ENCODE measurements around the gene ASIC4.

Gene ASIC4

DNA sequence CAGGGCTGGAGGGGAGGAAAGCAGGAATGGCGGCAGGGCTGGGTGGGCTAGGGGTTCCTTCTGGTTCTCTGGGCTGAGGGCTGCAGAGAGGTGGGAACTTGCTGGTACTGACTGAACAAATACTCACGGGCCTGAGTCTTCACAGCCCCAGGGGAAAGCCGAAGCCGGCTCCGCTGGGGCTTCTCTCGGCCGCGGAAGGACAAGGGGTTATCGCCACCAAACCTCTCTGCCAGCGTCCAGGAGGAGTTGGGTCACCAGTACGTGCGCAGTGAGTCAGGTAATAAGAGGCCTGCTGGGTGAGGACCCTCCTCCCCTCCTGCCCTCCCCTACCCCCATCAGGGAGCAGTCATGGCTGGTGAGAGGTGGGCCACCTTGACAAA lies 29.1 kb upstream of the ASIC4 start:
- Histone ChIP-seq H2AFZ (ENCODE audit: low read depth, low read length) (no peak overlapping the region), H3K4me3 (ENCODE audit: low read length) (no peak overlapping the region), H3K36me3 (ENCODE audit: insufficient read depth, low read length) (no peaks in the 10 kb centered on the region), H3K27me3 (ENCODE audit: insufficient read depth, low read length) (peaks cover 61% of the 10 kb centered on the region), H3K4me1 (ENCODE audit: insufficient read depth, low read length) (peaks cover 17% of the 10 kb centered on the region), H3K9me3 (ENCODE audit: low read length) (no peaks in the 10 kb centered on the region)

DNA sequence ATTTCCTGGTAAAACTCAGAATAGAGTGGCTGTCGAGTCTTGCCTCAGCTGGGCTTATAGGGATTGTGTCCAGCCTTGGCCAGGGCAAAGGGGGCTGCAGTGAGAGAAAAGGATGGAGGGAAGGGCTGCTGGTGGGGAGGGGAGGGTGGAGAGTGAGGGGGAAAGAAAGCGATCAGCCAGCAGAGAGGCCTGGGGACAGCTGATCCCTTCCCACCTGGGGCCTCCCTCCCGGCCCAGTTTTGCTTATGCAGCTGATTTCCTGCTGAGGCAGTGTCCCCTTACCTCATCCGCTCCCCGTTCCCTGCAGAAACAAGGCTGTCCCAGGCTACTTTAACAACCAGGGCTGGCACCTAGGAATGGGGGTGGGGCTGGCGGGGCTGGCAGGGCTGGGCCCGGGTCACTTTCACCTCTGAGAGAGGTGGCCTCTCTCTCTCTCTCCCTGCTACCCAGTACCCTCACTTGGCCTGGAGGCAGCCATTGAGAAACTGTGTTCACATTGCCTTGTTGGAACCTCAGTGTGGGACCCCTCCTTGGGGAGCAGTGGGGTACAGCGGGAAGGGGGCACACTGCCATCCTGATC lies 27.8 kb upstream of the ASIC4 start:
- peaks cover 61% of the 10 kb centered on the region for H3K27me3 ChIP-seq (ENCODE audit: insufficient read depth, low read length)
- peaks cover 17% of the 10 kb centered on the region for H3K4me1 ChIP-seq (ENCODE audit: insufficient read depth, low read length)
- no peaks in the 10 kb centered on the region for H3K36me3 ChIP-seq (ENCODE audit: insufficient read depth, low read length)
- H3K9me3 ChIP-seq (ENCODE audit: low read length): no peaks in the 10 kb centered on the region
- H3K4me3 ChIP-seq (ENCODE audit: low read length): no peak overlapping the region
- no peak overlapping the region for H2AFZ ChIP-seq (ENCODE audit: low read depth, low read length)

DNA sequence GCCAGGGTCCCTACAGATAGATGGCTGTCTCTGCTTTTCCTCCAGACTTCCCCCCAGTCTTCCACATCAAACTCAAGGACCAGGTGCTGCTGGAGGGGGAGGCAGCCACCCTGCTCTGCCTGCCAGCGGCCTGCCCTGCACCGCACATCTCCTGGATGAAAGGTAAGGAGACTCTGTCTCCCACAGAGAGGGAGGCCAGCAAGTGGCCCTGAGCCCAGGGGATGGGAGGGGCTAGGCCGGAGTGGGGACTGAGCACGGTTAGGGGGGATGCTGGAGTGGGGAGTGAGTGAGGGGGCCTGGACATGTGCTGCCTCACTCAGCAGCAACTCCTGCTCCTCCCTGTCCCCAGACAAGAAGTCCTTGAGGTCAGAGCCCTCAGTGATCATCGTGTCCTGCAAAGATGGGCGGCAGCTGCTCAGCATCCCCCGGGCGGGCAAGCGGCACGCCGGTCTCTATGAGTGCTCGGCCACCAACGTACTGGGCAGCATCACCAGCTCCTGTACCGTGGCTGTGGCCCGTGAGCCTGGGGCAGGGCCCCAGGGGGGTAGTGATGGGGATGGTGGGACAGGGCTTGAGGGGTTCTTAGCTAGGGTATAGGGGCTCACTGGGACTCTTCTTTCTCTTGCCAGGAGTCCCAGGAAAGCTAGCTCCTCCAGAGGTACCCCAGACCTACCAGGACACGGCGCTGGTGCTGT lies 26.0 kb upstream of the ASIC4 start:
- H3K36me3 ChIP-seq (ENCODE audit: insufficient read depth, low read length): no peaks in the 10 kb centered on the region
- peaks cover 62% of the 10 kb centered on the region for H3K27me3 ChIP-seq (ENCODE audit: insufficient read depth, low read length)
- peaks cover 17% of the 10 kb centered on the region for H3K4me1 ChIP-seq (ENCODE audit: insufficient read depth, low read length)
- no peak overlapping the region for H3K4me3 ChIP-seq (ENCODE audit: low read length)
- no peaks in the 10 kb centered on the region for H3K9me3 ChIP-seq (ENCODE audit: low read length)
- no peak overlapping the region for H2AFZ ChIP-seq (ENCODE audit: low read depth, low read length)

DNA sequence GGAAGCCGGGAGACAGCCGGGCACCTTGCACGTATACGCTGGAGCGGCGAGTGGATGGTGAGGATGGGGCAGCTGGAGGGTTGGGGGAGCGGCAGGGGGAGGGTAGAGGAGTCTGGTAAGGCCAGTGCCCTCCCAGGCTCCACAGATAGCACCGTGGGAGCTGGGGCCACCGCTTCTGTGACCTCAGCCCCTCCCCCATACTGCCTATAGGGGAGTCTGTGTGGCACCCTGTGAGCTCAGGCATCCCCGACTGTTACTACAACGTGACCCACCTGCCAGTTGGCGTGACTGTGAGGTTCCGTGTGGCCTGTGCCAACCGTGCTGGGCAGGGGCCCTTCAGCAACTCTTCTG lies 25.5 kb upstream of the ASIC4 start:
- peaks cover 17% of the 10 kb centered on the region for H3K4me1 ChIP-seq (ENCODE audit: insufficient read depth, low read length)
- H3K27me3 ChIP-seq (ENCODE audit: insufficient read depth, low read length): peaks cover 64% of the 10 kb centered on the region
- H3K36me3 ChIP-seq (ENCODE audit: insufficient read depth, low read length): no peaks in the 10 kb centered on the region
- H3K9me3 ChIP-seq (ENCODE audit: low read length): no peaks in the 10 kb centered on the region
- H3K4me3 ChIP-seq (ENCODE audit: low read length): no peak overlapping the region
- no peak overlapping the region for H2AFZ ChIP-seq (ENCODE audit: low read depth, low read length)

- Histone ChIP-seq H3K27me3 (ENCODE audit: insufficient read depth, low read length) (peaks cover 62% of the 10 kb centered on the region), H2AFZ (ENCODE audit: low read depth, low read length) (no peak overlapping the region), H3K4me3 (ENCODE audit: low read length) (no peak overlapping the region), H3K4me1 (ENCODE audit: insufficient read depth, low read length) (peaks cover 12% of the 10 kb centered on the region), H3K36me3 (ENCODE audit: insufficient read depth, low read length) (no peaks in the 10 kb centered on the region), H3K9me3 (ENCODE audit: low read length) (no peaks in the 10 kb centered on the region)
Observed at GRCh38 chr2:219489315-219489714, 25.0 kb upstream of the ASIC4 start.

GRCh38 chr2:219490186-219490585 lies 24.1 kb upstream of the ASIC4 start:
- Histone ChIP-seq H3K4me3 (ENCODE audit: low read length) (no peak overlapping the region), H3K36me3 (ENCODE audit: insufficient read depth, low read length) (no peaks in the 10 kb centered on the region), H3K27me3 (ENCODE audit: insufficient read depth, low read length) (peaks cover 63% of the 10 kb centered on the region), H3K4me1 (ENCODE audit: insufficient read depth, low read length) (peaks cover 10% of the 10 kb centered on the region), H3K9me3 (ENCODE audit: low read length) (no peaks in the 10 kb centered on the region), H2AFZ (ENCODE audit: low read depth, low read length) (no peak overlapping the region)

- H3K36me3 ChIP-seq (ENCODE audit: insufficient read depth, low read length): no peaks in the 10 kb centered on the region
- H3K9me3 ChIP-seq (ENCODE audit: low read length): no peaks in the 10 kb centered on the region
- no peak overlapping the region for H3K4me3 ChIP-seq (ENCODE audit: low read length)
- peaks cover 60% of the 10 kb centered on the region for H3K27me3 ChIP-seq (ENCODE audit: insufficient read depth, low read length)
- peaks cover 13% of the 10 kb centered on the region for H3K4me1 ChIP-seq (ENCODE audit: insufficient read depth, low read length)
- H2AFZ ChIP-seq (ENCODE audit: low read depth, low read length): no peak overlapping the region
Observed at GRCh38 chr2:219490600-219491130, 23.6 kb upstream of the ASIC4 start.

- Histone ChIP-seq H3K9me3 (ENCODE audit: low read length) (peaks cover under 1% of the 10 kb centered on the region), H3K36me3 (ENCODE audit: insufficient read depth, low read length) (no peaks in the 10 kb centered on the region), H2AFZ (ENCODE audit: low read depth, low read length) (no peak overlapping the region), H3K27me3 (ENCODE audit: insufficient read depth, low read length) (peaks cover 52% of the 10 kb centered on the region), H3K4me3 (ENCODE audit: low read length) (no peak overlapping the region), H3K4me1 (ENCODE audit: insufficient read depth, low read length) (peaks cover 9% of the 10 kb centered on the region)
Observed at GRCh38 chr2:219491278-219491963, 22.9 kb upstream of the ASIC4 start.

DNA sequence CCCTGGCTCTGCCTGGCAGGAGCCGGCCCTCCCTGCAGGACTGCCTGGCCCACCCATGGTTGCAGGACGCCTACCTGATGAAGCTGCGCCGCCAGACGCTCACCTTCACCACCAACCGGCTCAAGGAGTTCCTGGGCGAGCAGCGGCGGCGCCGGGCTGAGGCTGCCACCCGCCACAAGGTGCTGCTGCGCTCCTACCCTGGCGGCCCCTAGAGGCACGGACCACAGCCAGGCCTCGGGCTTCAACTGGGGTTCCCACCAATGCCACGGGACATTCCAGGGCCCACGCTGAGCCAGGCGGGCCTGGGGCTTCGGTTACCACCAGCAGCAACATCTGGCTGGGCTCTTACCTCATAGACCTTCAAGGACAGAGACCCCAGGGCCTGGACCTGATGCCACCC lies 21.7 kb upstream of the ASIC4 start:
- no peak overlapping the region for H2AFZ ChIP-seq (ENCODE audit: low read depth, low read length)
- H3K4me1 ChIP-seq (ENCODE audit: insufficient read depth, low read length): peaks cover 5% of the 10 kb centered on the region
- peaks cover 46% of the 10 kb centered on the region for H3K27me3 ChIP-seq (ENCODE audit: insufficient read depth, low read length)
- H3K4me3 ChIP-seq (ENCODE audit: low read length): no peak overlapping the region
- H3K9me3 ChIP-seq (ENCODE audit: low read length): peaks cover 6% of the 10 kb centered on the region
- H3K36me3 ChIP-seq (ENCODE audit: insufficient read depth, low read length): no peaks in the 10 kb centered on the region

- peaks cover 41% of the 10 kb centered on the region for H3K27me3 ChIP-seq (ENCODE audit: insufficient read depth, low read length)
- H3K9me3 ChIP-seq (ENCODE audit: low read length): peaks cover 6% of the 10 kb centered on the region
- no peak overlapping the region for H2AFZ ChIP-seq (ENCODE audit: low read depth, low read length)
- peaks cover 5% of the 10 kb centered on the region for H3K4me1 ChIP-seq (ENCODE audit: insufficient read depth, low read length)
- H3K4me3 ChIP-seq (ENCODE audit: low read length): no peak overlapping the region
- H3K36me3 ChIP-seq (ENCODE audit: insufficient read depth, low read length): no peaks in the 10 kb centered on the region
Observed at GRCh38 chr2:219493086-219493485, 21.2 kb upstream of the ASIC4 start.

GRCh38 chr2:219494952-219495530 lies 19.2 kb upstream of the ASIC4 start:
- Histone ChIP-seq H3K27me3 (ENCODE audit: insufficient read depth, low read length) (peaks cover 34% of the 10 kb centered on the region), H3K4me1 (ENCODE audit: insufficient read depth, low read length) (peaks cover 15% of the 10 kb centered on the region), H3K36me3 (ENCODE audit: insufficient read depth, low read length) (no peaks in the 10 kb centered on the region)

DNA sequence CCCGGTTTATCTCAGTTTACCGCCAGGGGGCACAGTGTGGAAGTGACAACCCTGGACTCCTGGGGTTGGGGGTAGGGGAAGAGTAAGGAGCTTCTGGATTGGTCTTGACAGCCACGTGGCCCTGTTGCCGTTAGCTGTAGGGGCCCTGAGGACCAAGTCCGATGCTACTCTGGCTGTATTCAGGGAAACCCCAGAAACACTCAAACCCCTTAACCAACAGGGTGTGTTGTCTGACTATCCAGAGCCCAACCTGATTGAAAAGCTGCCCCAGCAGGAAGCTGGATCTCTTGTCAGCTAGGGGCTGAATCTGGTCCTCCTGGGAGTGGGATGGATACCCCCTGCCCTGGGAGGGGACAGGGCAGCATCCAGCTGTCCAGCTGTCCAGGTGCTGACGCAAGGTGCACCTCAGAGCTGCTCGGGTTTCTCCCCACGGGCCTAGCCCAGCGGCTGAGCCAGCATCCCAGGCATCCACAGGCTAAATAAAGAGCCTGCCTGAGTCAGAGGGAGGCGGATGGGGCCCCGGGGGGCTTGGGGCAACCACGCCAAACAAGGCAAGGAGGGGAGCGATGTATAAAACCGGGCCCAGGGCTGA lies 18.7 kb upstream of the ASIC4 start:
- H3K4me1 ChIP-seq (ENCODE audit: insufficient read depth, low read length): peaks cover 15% of the 10 kb centered on the region
- no peaks in the 10 kb centered on the region for H3K36me3 ChIP-seq (ENCODE audit: insufficient read depth, low read length)

More at GRCh38 chr2:219494952-219495530, 19.2 kb upstream of the ASIC4 start:
- Histone ChIP-seq H3K9me3 (ENCODE audit: low read length) (peaks cover 6% of the 10 kb centered on the region), H3K4me3 (ENCODE audit: low read length) (no peak overlapping the region), H2AFZ (ENCODE audit: low read depth, low read length) (no peak overlapping the region)

More for the DNA sequence above, 18.7 kb upstream of the ASIC4 start:
- Histone ChIP-seq H2AFZ (ENCODE audit: low read depth, low read length) (no peak overlapping the region), H3K27me3 (ENCODE audit: insufficient read depth, low read length) (peaks cover 34% of the 10 kb centered on the region), H3K4me3 (ENCODE audit: low read length) (no peak overlapping the region), H3K9me3 (ENCODE audit: low read length) (peaks cover 6% of the 10 kb centered on the region)

Measured in neuron (in vitro differentiated cells).